Coronary artery (tissue), 2 donors: ENCODE results near the gene TWF1.
"Not testable (repeated sequence)": the region's sequence is repeated elsewhere in the genome, so short reads cannot be mapped to it uniquely, and the experiment has no call there.

Experiments
- DNase-seq: peaks from one replicate; pipeline ENCODE4 v3.0.0-alpha.2; 2017; ENCODE audit warnings: low spot score
- H3K27ac ChIP-seq, 2 donors: fragments of 200-600 bp; sonication (generic); one replicate each; pipeline ENCODE4 v1.5.1; 2016 to 2019
- H3K4me3 ChIP-seq: fragments of 200-600 bp; sonication (generic); 2 replicates; pipeline ENCODE4 v1.5.1; 2016; ENCODE audit warnings: mild to moderate bottlenecking, moderate library complexity
- TF ChIP-seq, protein P1 (sequence below): fragments of 200-600 bp; sonication (generic); IDR thresholded peaks from one replicate; pipeline ENCODE4 v1.5.1; 2019; ENCODE audit warnings: antibody characterized with exemption

The TWF1 gene

DNA sequence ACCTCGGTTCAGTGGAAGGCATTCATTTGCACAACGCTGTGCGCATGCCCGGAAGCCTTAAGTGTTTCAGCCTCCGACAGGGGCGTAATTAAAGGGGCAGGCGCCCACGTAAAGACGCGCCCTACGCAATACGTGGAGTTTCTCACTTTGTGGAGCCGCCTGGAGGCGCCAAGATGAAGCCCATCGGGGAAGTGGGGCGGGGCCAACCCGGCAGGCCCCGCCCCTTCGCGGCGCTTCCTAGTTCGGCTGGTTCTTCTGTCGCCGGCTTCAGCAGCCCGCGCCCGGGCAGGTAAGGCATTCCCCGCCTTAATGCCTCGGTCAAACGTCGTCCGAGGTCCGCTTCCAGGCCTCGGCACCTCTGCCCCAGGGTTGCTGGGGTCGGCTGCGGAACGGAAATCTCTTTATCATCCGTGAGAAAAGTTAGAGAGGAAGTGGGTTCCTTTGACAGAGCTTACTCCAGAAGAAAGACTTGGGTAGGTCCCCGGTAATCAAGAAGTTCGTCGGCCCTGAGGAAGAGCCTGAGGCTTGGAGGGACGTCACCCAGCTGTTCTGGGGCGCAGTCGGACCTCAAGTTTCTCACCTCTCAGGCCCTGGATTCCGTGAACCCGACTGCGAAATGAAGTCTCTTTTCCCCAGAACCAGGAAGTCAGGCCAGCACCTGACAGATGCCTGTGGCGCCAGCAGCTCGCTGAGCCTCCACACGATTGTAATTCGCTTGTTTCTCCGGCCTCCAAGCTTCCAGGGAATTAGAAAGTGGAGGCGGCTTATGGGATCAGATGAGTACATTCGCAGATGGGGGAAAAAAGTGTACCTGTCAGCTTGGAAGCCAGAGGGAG lies 47.2 kb downstream of the TWF1 start, which contains the start of the genes IRAK4 and PUS7L:
Gene IRAK4, plus strand, starts transcription at position 224 of the 836 bp plus-strand sequence. CDS start 9,161 bp downstream, outside the sequence.
Gene PUS7L, minus strand, starts transcription at position 63 of the 836 bp plus-strand sequence. CDS start 3,545 bp downstream, outside the sequence.
- DNase-seq = peak; percentile 97
- Histone ChIP-seq H3K27ac (peak within 1 kb of the TSS; percentile 51 to 83), H3K4me3 (peak within 1 kb of the TSS; percentile 81)
- TF ChIP-seq, protein P1, sequence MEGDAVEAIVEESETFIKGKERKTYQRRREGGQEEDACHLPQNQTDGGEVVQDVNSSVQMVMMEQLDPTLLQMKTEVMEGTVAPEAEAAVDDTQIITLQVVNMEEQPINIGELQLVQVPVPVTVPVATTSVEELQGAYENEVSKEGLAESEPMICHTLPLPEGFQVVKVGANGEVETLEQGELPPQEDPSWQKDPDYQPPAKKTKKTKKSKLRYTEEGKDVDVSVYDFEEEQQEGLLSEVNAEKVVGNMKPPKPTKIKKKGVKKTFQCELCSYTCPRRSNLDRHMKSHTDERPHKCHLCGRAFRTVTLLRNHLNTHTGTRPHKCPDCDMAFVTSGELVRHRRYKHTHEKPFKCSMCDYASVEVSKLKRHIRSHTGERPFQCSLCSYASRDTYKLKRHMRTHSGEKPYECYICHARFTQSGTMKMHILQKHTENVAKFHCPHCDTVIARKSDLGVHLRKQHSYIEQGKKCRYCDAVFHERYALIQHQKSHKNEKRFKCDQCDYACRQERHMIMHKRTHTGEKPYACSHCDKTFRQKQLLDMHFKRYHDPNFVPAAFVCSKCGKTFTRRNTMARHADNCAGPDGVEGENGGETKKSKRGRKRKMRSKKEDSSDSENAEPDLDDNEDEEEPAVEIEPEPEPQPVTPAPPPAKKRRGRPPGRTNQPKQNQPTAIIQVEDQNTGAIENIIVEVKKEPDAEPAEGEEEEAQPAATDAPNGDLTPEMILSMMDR = no peak

DNA sequence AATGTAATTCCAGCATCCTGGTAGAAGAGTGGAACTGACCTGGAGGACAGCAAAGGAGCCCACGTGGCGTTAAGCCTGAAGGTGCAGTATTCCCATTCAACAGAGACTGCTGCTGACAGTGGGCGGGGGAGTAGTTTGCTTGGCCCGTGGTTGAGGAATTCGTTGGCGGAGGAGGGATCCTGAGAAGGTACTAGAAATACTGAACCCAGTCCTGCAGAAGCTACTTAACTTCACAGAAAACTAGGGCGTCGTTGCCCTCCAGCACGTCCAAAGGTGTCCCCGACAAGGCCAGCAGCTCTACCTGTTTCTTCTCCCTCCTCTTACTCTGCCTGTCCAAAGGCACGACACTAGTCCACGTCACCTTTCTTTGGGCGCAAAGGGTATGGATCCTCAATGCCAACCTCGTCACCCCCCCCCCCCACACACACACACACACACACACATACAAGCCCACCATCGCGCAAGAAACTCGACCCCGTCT lies 47.8 kb downstream of the TWF1 start:
- no peak for DNase-seq
- Histone ChIP-seq H3K4me3 (peak overlapping the region; percentile 81), H3K27ac (peak overlapping the region; percentile 51 to 83)
- TF ChIP-seq, protein P1 = no peak

DNA sequence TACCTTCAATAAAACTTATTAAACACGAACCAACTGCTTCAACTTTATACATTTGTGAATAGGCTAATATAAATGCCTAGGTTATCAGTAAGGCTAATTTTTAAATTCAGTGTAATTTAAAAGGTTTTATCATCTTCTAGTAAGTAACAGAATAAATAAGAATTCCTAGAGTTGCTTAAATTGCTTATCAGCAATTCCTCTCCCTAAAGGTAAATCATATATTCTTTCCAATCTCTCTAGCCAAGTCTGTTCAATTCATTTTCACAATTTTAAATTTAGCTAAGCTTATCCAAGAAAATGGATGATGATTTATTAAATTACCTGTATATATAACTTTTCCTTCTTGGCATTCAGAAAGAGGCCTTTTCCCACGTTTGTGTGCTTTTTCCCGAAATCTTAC lies 52.1 kb downstream of the TWF1 start:
- no peak overlapping the region for H3K4me3 ChIP-seq
- no peak for DNase-seq
- TF ChIP-seq, protein P1 = no peak
- H3K27ac ChIP-seq = no peak overlapping the region

DNA sequence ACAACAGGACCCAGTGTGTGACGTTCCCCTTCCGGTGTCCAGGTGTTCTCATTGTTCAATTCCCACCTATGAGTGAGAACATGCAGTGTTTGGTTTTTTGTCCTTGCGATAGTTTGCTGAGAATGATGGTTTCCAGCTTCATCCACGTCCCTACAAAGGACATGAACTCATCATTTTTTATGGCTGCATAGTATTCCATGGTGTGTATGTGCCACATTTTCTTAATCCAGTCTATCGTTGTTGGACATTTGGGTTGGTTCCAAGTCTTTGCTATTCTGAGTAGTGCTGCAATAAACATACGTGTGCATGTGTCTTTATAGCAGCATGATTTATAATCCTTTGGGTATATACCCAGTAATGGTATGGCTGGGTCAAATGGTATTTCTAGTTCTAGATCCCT lies 54.8 kb downstream of the TWF1 start:
- H3K27ac ChIP-seq, H3K4me3 ChIP-seq, DNase-seq: not testable (repeated sequence)

DNA sequence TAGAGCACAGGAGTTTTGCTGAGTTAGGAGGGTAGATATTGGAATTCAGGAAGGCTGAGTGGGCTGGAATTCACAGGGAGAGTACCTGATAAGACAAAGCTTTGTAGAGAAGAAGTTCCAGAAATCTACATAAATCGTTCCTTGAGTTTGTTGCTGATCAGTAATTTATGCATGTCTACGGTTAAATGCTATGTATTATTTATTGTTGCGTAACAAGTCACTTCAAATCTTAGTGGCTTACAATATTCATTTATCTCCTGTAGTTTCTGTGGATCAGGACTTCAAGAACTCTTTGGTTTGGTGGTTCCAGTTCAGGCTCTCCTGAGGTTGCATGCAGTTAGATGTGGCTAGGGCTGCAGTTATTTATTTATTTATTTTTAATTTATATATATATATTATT lies 55.3 kb downstream of the TWF1 start:
- no peak for DNase-seq
- Histone ChIP-seq H3K4me3 (no peak overlapping the region), H3K27ac (no peak overlapping the region)
- TF ChIP-seq, protein P1 = no peak

DNA sequence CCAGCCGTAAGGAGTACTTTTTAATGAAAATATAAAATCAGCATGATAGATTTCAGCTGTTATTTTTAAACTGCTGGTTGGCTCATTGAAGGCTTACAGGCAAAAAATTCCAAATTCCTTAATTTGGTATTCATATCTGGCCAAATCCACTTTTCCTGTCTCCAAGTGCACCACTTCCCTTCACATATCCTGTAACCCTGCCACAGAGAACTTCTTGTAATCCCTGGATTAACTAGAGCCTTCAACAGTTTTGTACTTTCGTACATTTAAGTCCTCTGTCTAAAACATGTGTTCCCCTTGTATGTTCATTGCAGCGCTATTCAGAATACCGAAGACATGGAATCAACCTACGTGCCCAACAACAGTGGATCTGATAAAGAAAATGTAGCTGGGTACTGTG lies 57.1 kb downstream of the TWF1 start:
- no peak overlapping the region for H3K27ac ChIP-seq
- no peak overlapping the region for H3K4me3 ChIP-seq
- DNase-seq = no peak
- TF ChIP-seq, protein P1 = no peak

DNA sequence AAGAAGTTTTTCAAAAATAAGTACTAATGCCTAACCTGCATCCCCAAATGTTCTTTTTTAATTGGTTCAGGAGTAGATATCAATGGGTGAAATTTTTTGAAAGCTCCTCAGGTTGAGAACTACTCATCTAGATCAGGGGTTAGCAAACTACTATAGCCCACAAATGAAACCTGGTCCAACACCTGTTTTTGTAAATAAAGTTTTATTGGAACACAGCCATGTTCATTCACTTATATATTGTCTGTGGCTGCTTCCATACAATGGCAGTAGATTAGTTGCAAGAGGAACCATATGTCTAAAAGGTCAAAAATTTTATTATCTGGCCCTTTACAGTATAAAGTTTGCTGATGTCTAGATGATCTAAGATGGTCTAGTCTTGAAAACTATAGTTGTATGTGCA lies 61.3 kb downstream of the TWF1 start:
- Histone ChIP-seq H3K4me3 (no peak overlapping the region), H3K27ac (no peak overlapping the region)
- TF ChIP-seq, protein P1 = no peak
- no peak for DNase-seq
